Thymus (tissue), 11 donors: ENCODE results near the gene FARP2. TPM values are rescaled to one million over a fixed set of nuclear protein-coding genes. Genes with fewer than 3 reads are reported as not detected.
A peak's percentile ranks its signal among the peaks of the same experiment; 100 is the strongest.
"Not testable (repeated sequence)": the region's sequence is repeated elsewhere in the genome, so short reads cannot be mapped to it uniquely, and the experiment has no call there.

ENCODE experiments used
- DNase-seq, 9 donors: peaks; one replicate each; pipeline ENCODE4 v3.0.0-alpha.2; 2013; ENCODE audit warnings: low spot score in 9 of 9, low read depth in 6 of 9, missing footprints in 1 of 9
- H3K27ac ChIP-seq, 2 donors: one replicate each; pipeline ENCODE4 v1.5.1; 2013; ENCODE audit warnings: control low read depth in 1 of 2, low read depth in 1 of 2, low read length in 1 of 2, mild to moderate bottlenecking in 1 of 2, moderate library complexity in 1 of 2
- H3K27me3 ChIP-seq, 2 donors: one replicate each; pipeline ENCODE4 v1.5.1; 2013; ENCODE audit warnings: low read length in 1 of 2; ENCODE audit not compliant: control insufficient read depth in 2 of 2, insufficient read depth in 1 of 2
- H3K36me3 ChIP-seq, 2 donors: one replicate each; pipeline ENCODE4 v1.5.1; 2013; ENCODE audit warnings: low read length in 1 of 2, mild to moderate bottlenecking in 1 of 2, moderate library complexity in 1 of 2; ENCODE audit not compliant: control insufficient read depth in 2 of 2, insufficient read depth in 2 of 2
- H3K4me1 ChIP-seq, 2 donors: one replicate each; pipeline ENCODE4 v1.5.1; 2013; ENCODE audit warnings: low read length in 2 of 2; ENCODE audit not compliant: control insufficient read depth in 2 of 2, insufficient read depth in 2 of 2
- H3K4me3 ChIP-seq, 2 donors: one replicate each; pipeline ENCODE4 v1.5.1; 2013; ENCODE audit warnings: low read length in 2 of 2, control low read depth in 1 of 2, mild to moderate bottlenecking in 1 of 2
- H3K9me3 ChIP-seq, 2 donors: one replicate each; pipeline ENCODE4 v1.5.1; 2013; ENCODE audit warnings: low read length in 1 of 2, mild to moderate bottlenecking in 1 of 2; ENCODE audit not compliant: control insufficient read depth in 2 of 2, insufficient read depth in 1 of 2
- WGBS: extraction: QIAGEN DNeasy Blood & Tissue Kit; methylation state at CpG from one replicate; pipeline ENCODE4 v1.1.7; 2013; 5-methylcytosine and 5-hydroxymethylcytosine counted together
- polyA plus RNA-seq: library from polyadenylated mRNA; stranded (reverse); fragments of 200-250 nt; gene quantifications from one replicate; pipeline ENCODE4 v1.2.3, GENCODE V29; 2013
- total RNA-seq: library from RNA; stranded (reverse); fragments of 120-200 nt; gene quantifications from one replicate; pipeline ENCODE4 v1.2.4, GENCODE V29; 2013
- donor health status: healthy.

The FARP2 gene
- total and polyA plus RNA-seq, 2 donors: 16.1 to 18.2 TPM

DNA sequence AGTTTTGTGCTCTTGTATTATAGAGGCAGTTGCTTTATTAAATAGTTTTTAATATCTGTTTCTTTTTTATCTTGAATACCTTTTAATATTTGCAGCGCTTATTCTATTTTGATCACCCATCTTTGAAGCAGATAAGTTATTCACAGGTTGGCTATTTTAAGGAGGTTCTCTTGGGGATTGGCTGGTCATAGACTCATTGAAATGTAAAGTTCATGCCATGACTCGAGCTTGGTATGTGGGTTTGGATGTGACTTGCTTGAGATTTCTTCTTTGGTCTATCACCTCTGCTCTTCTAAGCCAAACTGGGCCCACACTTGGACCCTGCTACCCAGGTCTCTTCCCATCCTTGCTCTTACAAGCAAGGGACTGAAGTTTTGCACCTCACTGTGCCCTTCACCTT lies 33.6 kb downstream of the FARP2 start:
- no peak overlapping the region for H3K4me3 ChIP-seq
- WGBS: 96% methylated on average over 2 of the region's 2 CpGs
- peaks cover 0 to 11% of the 10 kb centered on the region in 2 donors for H3K4me1 ChIP-seq
- no peaks in the 10 kb centered on the region for H3K27me3 ChIP-seq
- no peaks in the 10 kb centered on the region for H3K36me3 ChIP-seq
- no peak for DNase-seq
- no peaks in the 10 kb centered on the region for H3K9me3 ChIP-seq
- H3K27ac ChIP-seq: no peak overlapping the region

DNA sequence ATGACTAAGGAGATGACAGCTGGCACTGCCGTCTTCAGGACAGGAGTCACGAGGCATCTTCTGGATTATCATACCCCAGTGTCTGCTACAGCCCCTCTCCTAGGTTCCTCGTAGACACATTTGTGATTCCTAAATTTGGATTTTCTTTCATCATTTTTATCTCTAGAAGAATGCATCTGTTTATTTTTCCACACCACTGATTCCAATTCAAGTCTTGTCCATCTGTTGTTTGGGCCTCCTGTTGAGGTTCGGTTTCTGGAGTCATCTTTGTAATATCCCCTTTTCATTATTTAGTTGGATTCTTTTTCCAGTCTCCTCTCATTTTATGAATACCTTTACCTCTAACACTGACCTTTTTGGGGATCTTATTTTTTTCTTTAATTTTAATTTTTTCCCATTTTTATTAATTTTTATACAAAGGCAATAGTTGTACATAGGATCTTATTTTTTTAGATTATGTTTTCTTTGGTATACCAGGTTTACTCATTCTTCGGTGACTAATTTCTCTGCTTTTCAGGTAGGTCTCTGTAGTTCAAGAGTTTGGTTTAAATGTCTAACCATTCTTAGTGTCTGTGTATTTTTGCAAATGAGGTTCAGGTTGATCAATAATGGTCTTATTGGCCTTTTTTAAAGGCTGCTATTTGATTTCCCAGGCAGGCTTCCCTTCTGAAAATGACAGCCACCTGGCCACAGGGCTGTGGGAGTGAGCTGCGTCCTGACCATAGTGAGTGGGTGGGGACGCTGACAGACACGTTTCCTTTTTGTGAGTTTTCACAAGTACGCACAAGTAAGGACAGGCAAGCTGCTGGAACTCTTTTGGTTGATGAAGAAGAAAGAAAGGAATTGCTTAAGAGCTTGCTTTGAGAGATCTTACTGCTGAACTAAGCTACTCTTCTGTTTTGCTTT lies 34.5 kb downstream of the FARP2 start:
- no peaks in the 10 kb centered on the region for H3K36me3 ChIP-seq
- H3K4me3 ChIP-seq: no peak overlapping the region
- peak in 1 of 9 donors; percentile 16 for DNase-seq
- peaks cover 0 to 11% of the 10 kb centered on the region in 2 donors for H3K4me1 ChIP-seq
- peak overlapping the region in 1 of 2 donors; percentile 46 for H3K27ac ChIP-seq
- no peaks in the 10 kb centered on the region for H3K9me3 ChIP-seq
- WGBS: 94% methylated on average over 9 of the region's 9 CpGs
- H3K27me3 ChIP-seq: no peaks in the 10 kb centered on the region

DNA sequence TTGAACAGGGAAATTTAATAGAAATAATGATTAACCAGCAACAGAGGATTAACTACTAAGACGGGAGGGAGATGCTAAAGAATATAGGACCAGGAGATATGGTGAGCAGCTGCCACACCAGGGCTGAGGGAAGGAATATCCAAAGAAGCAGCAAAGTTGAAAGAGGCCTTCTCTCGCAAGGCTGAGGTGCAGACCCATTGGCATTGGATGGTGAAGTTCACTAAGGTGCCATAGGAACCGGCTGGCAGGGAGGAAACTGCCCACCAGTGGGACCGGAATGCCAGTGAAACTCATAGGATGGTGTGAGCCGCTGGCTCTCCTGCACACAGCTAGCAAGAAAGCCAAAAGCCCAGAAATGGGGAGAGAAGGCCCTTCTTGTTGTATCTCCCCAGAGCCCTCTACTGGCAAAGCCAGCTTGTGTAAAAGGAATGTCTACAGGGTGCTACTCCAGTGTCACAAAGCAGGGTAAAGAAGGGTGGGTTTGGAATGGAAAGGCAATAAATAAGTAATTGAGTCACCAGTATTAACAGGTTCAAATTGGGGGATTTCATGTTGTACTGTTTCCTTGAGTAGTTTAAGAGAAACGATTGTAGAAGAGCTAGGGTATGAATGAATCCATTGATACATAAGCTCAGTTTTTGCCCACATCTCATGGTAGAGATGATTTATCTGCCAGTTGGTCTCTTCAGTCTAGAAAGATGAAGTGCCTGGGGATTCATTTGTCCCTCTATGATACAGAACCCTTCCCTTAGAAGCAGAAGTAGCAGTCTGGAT lies 36.0 kb downstream of the FARP2 start:
- H3K4me3 ChIP-seq: no peak overlapping the region
- no peaks in the 10 kb centered on the region for H3K36me3 ChIP-seq
- DNase-seq: peak in 7 of 9 donors; percentile 9 to 65 (median 15)
- no peak overlapping the region for H3K27ac ChIP-seq
- H3K4me1 ChIP-seq: peaks cover 0 to 11% of the 10 kb centered on the region in 2 donors
- no peaks in the 10 kb centered on the region for H3K27me3 ChIP-seq
- H3K9me3 ChIP-seq: no peaks in the 10 kb centered on the region
- 94% methylated on average over 6 of the region's 6 CpGs for WGBS

DNA sequence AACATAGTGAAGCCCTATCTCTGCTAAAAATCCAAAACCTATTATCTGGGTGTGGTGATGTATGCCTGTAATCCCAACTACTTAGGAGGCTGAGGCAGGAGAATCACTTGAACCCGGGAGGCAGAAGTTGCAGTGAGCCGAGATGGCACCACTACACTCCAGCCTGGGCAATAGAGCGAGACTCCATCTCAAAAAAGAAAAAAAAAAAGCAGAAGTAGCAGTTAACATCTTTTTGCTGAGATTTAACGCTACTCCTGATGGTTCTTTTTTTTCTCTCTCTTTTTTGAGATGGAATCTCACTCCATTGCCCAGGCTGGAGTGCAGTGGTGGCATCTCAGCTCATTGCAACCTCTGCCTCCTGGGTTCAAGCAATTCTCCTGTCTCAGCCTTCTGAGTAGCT lies 36.7 kb downstream of the FARP2 start:
- not testable (repeated sequence) for H3K4me3 ChIP-seq, H3K27ac ChIP-seq, H3K9me3 ChIP-seq, DNase-seq, H3K27me3 ChIP-seq, H3K36me3 ChIP-seq
- peaks cover 0 to 11% of the 10 kb centered on the region in 2 donors for H3K4me1 ChIP-seq
- 96% methylated on average over 4 of the region's 4 CpGs for WGBS

DNA sequence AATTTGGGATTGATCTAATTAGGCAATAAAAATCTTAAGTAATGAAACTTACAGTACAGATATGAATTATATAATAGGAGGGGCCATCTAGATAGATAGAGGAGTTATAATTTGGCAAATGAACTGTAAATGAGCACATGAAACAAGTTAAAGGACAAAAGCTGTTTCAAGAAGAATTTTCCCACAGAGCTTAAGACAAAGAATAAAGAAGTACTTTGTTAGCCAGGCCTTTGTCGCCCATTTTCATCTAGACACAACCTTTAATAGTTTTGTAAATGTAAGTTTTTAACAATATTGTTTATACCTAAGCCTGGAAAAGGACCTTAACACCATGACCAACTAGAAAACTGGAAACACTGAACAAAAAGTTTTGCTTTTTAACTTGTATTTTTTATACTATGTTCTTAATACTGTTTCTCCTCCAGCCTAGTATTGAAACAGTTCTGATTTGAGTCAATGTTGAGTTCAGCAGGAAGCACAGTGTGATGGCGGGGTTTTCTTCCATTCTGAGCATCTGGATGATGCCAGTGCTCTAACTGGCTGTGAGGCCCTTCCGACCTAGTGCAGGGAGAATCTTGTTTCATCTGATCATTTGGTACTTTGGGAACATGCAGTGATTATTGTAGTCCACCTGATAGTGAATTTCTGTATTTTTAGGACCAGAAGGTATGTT lies 37.6 kb downstream of the FARP2 start:
- Histone ChIP-seq H3K4me1 (peaks cover 0 to 11% of the 10 kb centered on the region in 2 donors), H3K9me3 (no peaks in the 10 kb centered on the region), H3K4me3 (no peak overlapping the region), H3K36me3 (no peaks in the 10 kb centered on the region), H3K27me3 (no peaks in the 10 kb centered on the region), H3K27ac (no peak overlapping the region)
- DNase-seq: no peak
- 95% methylated on average over 3 of the region's 3 CpGs for WGBS

DNA sequence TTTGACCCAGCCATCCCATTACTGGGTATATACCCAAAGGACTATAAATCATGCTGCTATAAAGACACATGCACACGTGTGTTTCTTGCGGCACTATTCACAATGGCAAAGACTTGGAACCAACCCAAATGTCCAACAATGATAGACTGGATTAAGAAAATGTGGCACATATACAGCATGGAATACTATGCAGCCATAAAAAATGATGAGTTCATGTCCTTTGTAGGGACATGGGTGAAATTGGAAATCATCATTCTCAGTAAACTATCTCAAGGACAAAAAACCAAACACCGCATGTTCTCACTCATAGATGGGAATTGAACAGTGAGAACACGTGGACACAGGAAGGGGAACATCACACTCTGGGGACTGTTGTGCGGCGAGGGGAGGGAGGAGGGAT lies 40.7 kb downstream of the FARP2 start:
- not testable (repeated sequence) for DNase-seq, H3K27ac ChIP-seq, H3K4me1 ChIP-seq, H3K9me3 ChIP-seq, H3K4me3 ChIP-seq, H3K27me3 ChIP-seq, H3K36me3 ChIP-seq
- over 99% methylated on average over 6 of the region's 6 CpGs for WGBS

DNA sequence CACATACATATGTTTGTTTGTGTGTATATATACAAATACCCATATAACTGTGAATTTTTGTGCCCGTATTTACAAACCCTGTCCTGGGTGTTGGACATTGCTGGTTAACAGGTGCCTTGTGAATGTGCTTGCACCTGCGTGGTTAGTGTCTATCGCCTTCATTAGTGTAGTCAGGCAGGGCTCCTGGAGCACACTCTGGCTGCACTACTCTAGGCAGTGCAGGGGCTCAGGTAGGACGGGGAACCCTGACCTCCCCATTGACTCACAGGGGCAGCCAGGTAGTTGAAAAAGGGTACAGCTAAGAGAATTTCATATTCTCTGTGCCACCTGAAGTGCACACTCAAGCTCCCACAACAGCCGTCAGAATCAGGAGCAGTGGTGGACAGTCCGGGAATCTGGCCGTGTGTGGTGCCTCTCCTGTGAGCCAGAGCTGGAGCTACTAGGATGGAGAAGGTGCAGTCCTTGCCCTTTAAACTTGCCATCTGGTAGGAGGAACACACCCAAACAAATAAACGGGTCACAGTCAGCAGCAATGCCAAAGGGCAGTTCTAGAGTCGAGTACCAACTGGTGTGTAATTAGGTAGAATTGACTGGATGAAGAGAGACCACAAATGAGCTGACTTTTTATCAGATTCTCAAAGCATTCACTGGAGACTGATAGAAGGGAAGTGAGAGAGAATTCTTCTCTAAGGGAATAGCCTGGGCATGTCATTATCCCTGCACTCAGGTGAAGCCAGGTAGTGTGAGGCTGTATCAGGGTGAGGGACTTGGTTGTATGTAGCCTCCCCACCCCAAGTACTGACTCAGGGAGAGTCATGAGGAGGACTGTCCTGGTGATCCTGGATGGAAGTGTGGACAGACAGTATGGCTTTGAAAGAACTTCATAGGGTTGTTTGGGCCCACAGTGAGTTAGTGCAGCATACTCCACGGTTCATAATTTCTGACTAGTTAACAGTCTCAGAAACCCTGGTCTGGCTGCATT lies 44.1 kb downstream of the FARP2 start:
- no peaks in the 10 kb centered on the region for H3K36me3 ChIP-seq
- H3K4me3 ChIP-seq: no peak overlapping the region
- no peaks in the 10 kb centered on the region for H3K9me3 ChIP-seq
- WGBS: 97% methylated on average over 10 of the region's 10 CpGs
- no peak overlapping the region for H3K27ac ChIP-seq
- H3K4me1 ChIP-seq: no peaks in the 10 kb centered on the region
- DNase-seq: no peak
- H3K27me3 ChIP-seq: no peaks in the 10 kb centered on the region

DNA sequence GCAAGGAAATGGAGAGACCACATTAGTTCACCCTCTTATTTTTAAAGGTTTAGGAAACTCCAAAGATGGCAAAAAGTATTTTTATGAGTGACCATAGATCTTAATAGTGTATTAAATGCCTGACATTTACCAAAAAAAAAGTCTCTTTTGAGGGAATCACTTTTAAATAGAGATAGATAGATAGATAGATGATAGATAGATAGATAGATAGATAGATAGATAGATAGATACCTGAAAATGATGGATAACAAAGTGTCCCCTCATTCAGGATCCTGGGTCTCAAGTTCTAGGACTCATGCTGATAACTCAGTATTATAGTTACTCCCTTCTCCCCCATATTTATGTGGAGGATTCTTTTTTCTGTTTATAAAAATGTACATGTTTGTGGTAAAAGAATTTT lies 52.8 kb downstream of the FARP2 start:
- Histone ChIP-seq H3K27me3 (no peaks in the 10 kb centered on the region), H3K9me3 (no peaks in the 10 kb centered on the region), H3K4me1 (no peaks in the 10 kb centered on the region), H3K36me3 (peaks cover 11% of the 10 kb centered on the region in 2 donors), H3K27ac (no peak overlapping the region), H3K4me3 (no peak overlapping the region)
- no peak for DNase-seq
